ENCODE measurements around the gene TRIM67. TPM values are rescaled to one million over a fixed set of nuclear protein-coding genes. Genes with fewer than 3 reads are reported as not detected.

The TRIM67 gene
- total RNA-seq, 2 donors from 2014 or later = under 0.01 TPM; not detected in 1

- DNase-seq (peak in 3 of 4 donors; percentile 3 to 49 (median 33)), ATAC-seq (peak; percentile 31)
- Histone ChIP-seq H3K4me3 (peak overlapping the region; percentile 61 to 75), H3K27me3 (no peaks in the 10 kb centered on the region), H3K4me1 (peaks cover 49% of the 10 kb centered on the region), H3K9me3 (no peaks in the 10 kb centered on the region), H3K27ac (peak overlapping the region in 3 of 4 donors; percentile 65 to 83 (median 79)), H3K36me3 (replicated peaks in 1 of 2; ENCODE audit: insufficient read depth in 1 of 2, low read depth in 2 of 2) (no peaks in the 10 kb centered on the region)
- TF ChIP-seq POLR2A (IDR thresholded peaks at IDR 0.05) = no peak
- no peak for TF ChIP-seq CTCF (IDR thresholded peaks at IDR 0.05)
- 0 to 1% methylated on average over 10 of the region's 10 CpGs for WGBS, 2 donors
- intact Hi-C loops (cut with DNase I) = no loop called here
Observed at GRCh38 chr1:231241750-231242149, 79.9 kb downstream of the TRIM67 start.

GRCh38 chr1:231242516-231243198 lies 80.8 kb downstream of the TRIM67 start:
- WGBS, 2 donors = 32 to 43% methylated on average over 5 of the region's 5 CpGs
- peaks cover 42% of the 10 kb centered on the region for H3K4me1 ChIP-seq
- no peaks in the 10 kb centered on the region for H3K9me3 ChIP-seq
- ATAC-seq (no peak), DNase-seq (no peak)
- no peaks in the 10 kb centered on the region for H3K27me3 ChIP-seq
- H3K36me3 ChIP-seq (replicated peaks in 1 of 2; ENCODE audit: insufficient read depth in 1 of 2, low read depth in 2 of 2) = no peaks in the 10 kb centered on the region
- H3K27ac ChIP-seq = no peak overlapping the region
- no peak for TF ChIP-seq POLR2A (IDR thresholded peaks at IDR 0.05)
- TF ChIP-seq CTCF (IDR thresholded peaks at IDR 0.05) = no peak
- intact Hi-C loops (cut with DNase I) = no loop called here
- H3K4me3 ChIP-seq = no peak overlapping the region

GRCh38 chr1:231248778-231249177 lies 86.9 kb downstream of the TRIM67 start:
- no peak for TF ChIP-seq CTCF (IDR thresholded peaks at IDR 0.05)
- no peak for TF ChIP-seq POLR2A (IDR thresholded peaks at IDR 0.05)
- no peak for DNase-seq
- no peak overlapping the region for H3K4me3 ChIP-seq
- no peaks in the 10 kb centered on the region for H3K9me3 ChIP-seq
- H3K4me1 ChIP-seq = no peaks in the 10 kb centered on the region
- intact Hi-C loops (cut with DNase I) = no loop called here
- H3K36me3 ChIP-seq (replicated peaks in 1 of 2; ENCODE audit: insufficient read depth in 1 of 2, low read depth in 2 of 2) = peaks cover 0 to 9% of the 10 kb centered on the region in 2 donors
- no peaks in the 10 kb centered on the region for H3K27me3 ChIP-seq
- H3K27ac ChIP-seq = no peak overlapping the region
- ATAC-seq = no peak
- WGBS, 2 donors = 95 to 100% methylated on average over 1 of the region's 1 CpG

- ATAC-seq (no peak), DNase-seq (no peak)
- no peaks in the 10 kb centered on the region for H3K4me1 ChIP-seq
- intact Hi-C loops (cut with DNase I) = no loop called here
- TF ChIP-seq CTCF (IDR thresholded peaks at IDR 0.05) (no peak), POLR2A (IDR thresholded peaks at IDR 0.05) (no peak)
- H3K9me3 ChIP-seq = no peaks in the 10 kb centered on the region
- H3K27ac ChIP-seq = no peak overlapping the region
- no peak overlapping the region for H3K4me3 ChIP-seq
- H3K36me3 ChIP-seq (replicated peaks in 1 of 2; ENCODE audit: insufficient read depth in 1 of 2, low read depth in 2 of 2) = peaks cover 0 to 11% of the 10 kb centered on the region in 2 donors
- H3K27me3 ChIP-seq = no peaks in the 10 kb centered on the region
- 85 to 87% methylated on average over 3 of the region's 3 CpGs for WGBS, 2 donors
Observed at GRCh38 chr1:231252336-231252735, 90.5 kb downstream of the TRIM67 start.

- ATAC-seq (no peak), DNase-seq (no peak)
- H3K36me3 ChIP-seq (replicated peaks in 1 of 2; ENCODE audit: insufficient read depth in 1 of 2, low read depth in 2 of 2) = peaks cover 5 to 22% of the 10 kb centered on the region in 2 donors
- H3K4me1 ChIP-seq = no peaks in the 10 kb centered on the region
- no peak overlapping the region for H3K4me3 ChIP-seq
- TF ChIP-seq POLR2A (IDR thresholded peaks at IDR 0.05) (no peak), CTCF (IDR thresholded peaks at IDR 0.05) (no peak)
- 79 to 82% methylated on average over 4 of the region's 4 CpGs for WGBS, 2 donors
- H3K27me3 ChIP-seq = no peaks in the 10 kb centered on the region
- intact Hi-C loops (cut with DNase I) = no loop called here
- no peak overlapping the region for H3K27ac ChIP-seq
- no peaks in the 10 kb centered on the region for H3K9me3 ChIP-seq
Observed at GRCh38 chr1:231260351-231260750, 98.5 kb downstream of the TRIM67 start.

Data from body of pancreas (tissue), 4 donors.